H1 (cell line): Measurements from ENCODE around the gene ITPK1. TPM values are rescaled to one million over a fixed set of nuclear protein-coding genes. Genes with fewer than 3 reads are reported as not detected.
A peak's percentile ranks its signal among the peaks of the same experiment; 100 is the strongest.

Source experiments
- CTCF ChIA-PET: fragments of 300-600 bp; sonication (Branson Sonifier 250); formaldehyde crosslinking; loops from one replicate; lab custom pipeline; 2021; ENCODE audit not compliant: partially characterized antibody; lab: Charles Lee
- POLR2A ChIA-PET: fragments of 300-600 bp; sonication (Branson Sonifier 250); formaldehyde crosslinking; loops from one replicate; lab custom pipeline; 2021; ENCODE audit warnings: inconsistent platforms; ENCODE audit not compliant: partially characterized antibody; lab: Charles Lee
- DNase-seq, 2 experiments: peaks; one replicate each; pipeline versions ENCODE4 v3.0.0 to v3.0.0-alpha.2; 2010 to 2022; ENCODE audit warnings: low spot score in 2 of 2, low read depth in 1 of 2, mixed read lengths in 1 of 2
- FAIRE-seq: peaks from 2 replicates; lab custom pipeline; 2011; peaks lifted over from hg19 to GRCh38; lab: Jason Lieb, UNC
- H2AFZ ChIP-seq: 2 replicates; pipeline ENCODE4 v1.8.1; 2012; ENCODE audit warnings: low read length, inconsistent platforms
- H2AK5ac ChIP-seq: 2 replicates; pipeline ENCODE4 v1.6.1; 2013; ENCODE audit warnings: low read depth, low read length
- H2BK120ac ChIP-seq: replicated peaks from 2 replicates; pipeline ENCODE3; 2013; ENCODE audit warnings: low read depth, low read length, inconsistent platforms
- H2BK12ac ChIP-seq: 2 replicates; pipeline ENCODE4 v1.6.1; 2013; ENCODE audit warnings: low read depth, low read length
- H2BK15ac ChIP-seq: 2 replicates; pipeline ENCODE4 v1.6.1; 2013; ENCODE audit warnings: low read length
- H2BK20ac ChIP-seq: 2 replicates; pipeline ENCODE4 v1.6.1; 2013; ENCODE audit warnings: low read length
- H2BK5ac ChIP-seq: 2 replicates; pipeline ENCODE4 v1.6.1; 2013; ENCODE audit warnings: low read depth, low read length
- H3K14ac ChIP-seq: 2 replicates; pipeline ENCODE4 v1.6.1; 2013; ENCODE audit warnings: inconsistent platforms; ENCODE audit not compliant: insufficient read length
- H3K18ac ChIP-seq: 2 replicates; pipeline ENCODE4 v1.6.1; 2013; ENCODE audit warnings: low read length; ENCODE audit errors: extremely low read depth
- H3K23ac ChIP-seq: 2 replicates; pipeline ENCODE4 v1.6.1; 2013; ENCODE audit warnings: inconsistent platforms; ENCODE audit not compliant: insufficient read length
- H3K23me2 ChIP-seq: 2 replicates; pipeline ENCODE4 v1.6.1; 2013; ENCODE audit warnings: low read depth, low read length
- H3K27ac ChIP-seq: 2 replicates; pipeline ENCODE4 v1.6.1; 2011; ENCODE audit warnings: low read depth, low read length, inconsistent platforms
- H3K27me3 ChIP-seq, 4 experiments: replicated peaks in 1 of 4; 1 replicate in 1 of 4; 2 replicates in 3 of 4; pipeline versions ENCODE4 v1.6.1 to v1.8.1; 2011 to 2013; ENCODE audit warnings: low read length in 3 of 4, mild to moderate bottlenecking in 3 of 4, inconsistent platforms in 2 of 4, mixed read lengths in 2 of 4, moderate library complexity in 1 of 4; ENCODE audit not compliant: control insufficient read depth in 3 of 4, insufficient read depth in 3 of 4; ENCODE audit errors: extremely low read depth in 1 of 4
- H3K36me3 ChIP-seq, 4 experiments: 2 replicates each; pipeline versions ENCODE4 v1.6.1 to v1.8.1; 2011 to 2013; ENCODE audit warnings: mild to moderate bottlenecking in 4 of 4, low read length in 3 of 4, moderate library complexity in 2 of 4, control low read depth in 1 of 4, inconsistent platforms in 1 of 4; ENCODE audit not compliant: insufficient read depth in 4 of 4, control insufficient read depth in 2 of 4
- H3K4ac ChIP-seq: replicated peaks from 2 replicates; pipeline ENCODE3; 2013; ENCODE audit warnings: low read length, low read depth, mixed read lengths, inconsistent platforms; ENCODE audit not compliant: insufficient read length
- H3K4me1 ChIP-seq, 4 experiments: replicated peaks in 1 of 4; 1 replicate in 1 of 4; 2 replicates in 3 of 4; pipeline versions ENCODE4 v1.6.1 to v1.8.1; 2011 to 2013; ENCODE audit warnings: low read length in 3 of 4, inconsistent platforms in 2 of 4, mixed read lengths in 1 of 4; ENCODE audit not compliant: insufficient read depth in 4 of 4, control insufficient read depth in 3 of 4
- H3K4me2 ChIP-seq, 2 experiments: 2 replicates each; pipeline versions ENCODE4 v1.6.1 to v1.8.1; 2011 to 2013; ENCODE audit warnings: low read depth in 2 of 2, low read length in 2 of 2, control low read depth in 1 of 2, inconsistent platforms in 1 of 2, mild to moderate bottlenecking in 1 of 2; ENCODE audit not compliant: insufficient read depth in 1 of 2
- H3K4me3 ChIP-seq, 4 experiments: fragments of 200-600, 300-600 bp in 1 of 4; sonication (generic), shearing (Covaris generic), sonication (Bioruptor Twin) in 1 of 4; 2 replicates each; pipeline versions ENCODE4 v1.5.1 to v1.8.1; 2011 to 2016; ENCODE audit warnings: low read length in 4 of 4, low read depth in 3 of 4, control low read depth in 2 of 4, inconsistent platforms in 2 of 4, mild to moderate bottlenecking in 2 of 4, mixed read lengths in 1 of 4, moderate library complexity in 1 of 4; ENCODE audit not compliant: insufficient read depth in 2 of 4; ENCODE audit errors: extremely low read depth in 1 of 4
- H3K56ac ChIP-seq: replicated peaks from 2 replicates; pipeline ENCODE3; 2013; ENCODE audit warnings: low read depth, mild to moderate bottlenecking, mixed read lengths, low read length, inconsistent platforms; ENCODE audit not compliant: insufficient read length
- H3K79me1 ChIP-seq: 2 replicates; pipeline ENCODE4 v1.6.1; 2013; ENCODE audit warnings: low read depth, low read length, control low read depth
- H3K79me2 ChIP-seq, 2 experiments: 2 replicates each; pipeline versions ENCODE4 v1.6.1 to v1.8.1; 2012 to 2013; ENCODE audit warnings: low read length in 2 of 2, mild to moderate bottlenecking in 2 of 2, inconsistent platforms in 1 of 2; ENCODE audit not compliant: insufficient read depth in 2 of 2, control insufficient read depth in 1 of 2
- H3K9ac ChIP-seq, 4 experiments: replicated peaks in 1 of 4; 1 replicate in 1 of 4; 2 replicates in 3 of 4; pipeline versions ENCODE4 v1.6.1 to v1.8.1; 2011 to 2013; ENCODE audit warnings: low read depth in 3 of 4, low read length in 3 of 4, control low read depth in 2 of 4, mild to moderate bottlenecking in 2 of 4, moderate library complexity in 2 of 4, inconsistent platforms in 1 of 4; ENCODE audit errors: extremely low read depth in 1 of 4
- H3K9me3 ChIP-seq, 2 experiments: 2 replicates each; pipeline versions ENCODE4 v1.6.1 to v1.8.1; 2012 to 2013; ENCODE audit warnings: mild to moderate bottlenecking in 2 of 2, moderate library complexity in 2 of 2, control low read depth in 1 of 2, inconsistent platforms in 1 of 2, low read depth in 1 of 2, low read length in 1 of 2, mixed read lengths in 1 of 2; ENCODE audit not compliant: insufficient read depth in 2 of 2
- H4K20me1 ChIP-seq, 2 experiments: replicated peaks in 1 of 2; 2 replicates each; pipeline versions ENCODE3 to v1.8.1; 2011 to 2013; ENCODE audit warnings: inconsistent platforms in 2 of 2, low read length in 2 of 2, mild to moderate bottlenecking in 1 of 2; ENCODE audit not compliant: insufficient read depth in 2 of 2, control insufficient read depth in 1 of 2
- H4K5ac ChIP-seq: 2 replicates; pipeline ENCODE4 v1.6.1; 2013; ENCODE audit warnings: low read length, low read depth, mixed read lengths, inconsistent platforms; ENCODE audit not compliant: insufficient read length
- H4K8ac ChIP-seq: 2 replicates; pipeline ENCODE4 v1.8.0; 2013; ENCODE audit warnings: mild to moderate bottlenecking, moderate library complexity, low read length, inconsistent platforms; ENCODE audit not compliant: insufficient read depth; ENCODE audit errors: extremely low read depth
- H4K91ac ChIP-seq: replicated peaks from 2 replicates; pipeline ENCODE3; 2013; ENCODE audit warnings: low read length, mixed read lengths, inconsistent platforms; ENCODE audit not compliant: insufficient read length
- BRCA1 ChIP-seq: IDR thresholded peaks from 2 replicates; pipeline ENCODE4 v1.6.1; 2012; ENCODE audit warnings: low read depth, low read length, improper control_type of control experiment
- CBX5 ChIP-seq: fragments of 300-800, 300-1000 bp; sonication (generic); IDR thresholded peaks from 2 replicates; pipeline ENCODE4 v1.7.1; 2016; ENCODE audit warnings: antibody characterized with exemption, low read length, low read depth
- CEBPB ChIP-seq: IDR thresholded peaks from 2 replicates; pipeline ENCODE4 v1.6.1; 2012; ENCODE audit warnings: low read depth, low read length
- POLR2AphosphoS5 ChIP-seq: IDR thresholded peaks from 2 replicates; pipeline ENCODE4 v1.6.1; 2011; ENCODE audit warnings: low read depth, low read length
- TAF7 ChIP-seq: optimal IDR thresholded peaks from 2 replicates; pipeline ENCODE3; 2011; ENCODE audit warnings: low read depth, mild to moderate bottlenecking, inconsistent platforms, low read length, moderate library complexity, borderline replicate concordance
- WGBS, 2 experiments: shearing (Covaris generic) in 1 of 2; methylation state at CpG; one replicate each; pipeline versions ENCODE4 v1.1.6 to v1.1.7; 2013 to 2015; ENCODE audit warnings: low lambda C conversion rate in 2 of 2, mixed read lengths in 2 of 2, inconsistent platforms in 1 of 2, low coverage in 1 of 2, missing lambda C conversion rate in 1 of 2; ENCODE audit not compliant: insufficient replicate concordance in 2 of 2, insufficient coverage in 1 of 2, insufficient read length in 1 of 2; ENCODE audit errors: extremely low coverage in 1 of 2, missing lambda C conversion rate in 1 of 2; 5-methylcytosine and 5-hydroxymethylcytosine counted together
- polyA plus RNA-seq, 7 experiments: library from polyadenylated mRNA; depleted of rRNA in 3 of 7; stranded (reverse) in 5 of 7; unstranded in 2 of 7; fragments of >200 nt in 5 of 7; fragments of 200-250 nt in 2 of 7; gene quantifications; 1 replicate in 5 of 7; 2 replicates in 1 of 7; 4 replicates in 1 of 7; pipeline versions ENCODE4 v1.2.1 to v1.2.3, GENCODE V29; 2011 to 2013; ENCODE audit warnings: missing spikeins in 2 of 7, mixed read lengths in 2 of 7
- total RNA-seq: library from RNA; stranded (reverse); fragmentation: NEBNext Ultra II Directional; extraction: Animal tissue kit (Norgen Biotek cat#: 25700); gene quantifications from 2 replicates; pipeline ENCODE4 v1.2.1, GENCODE V29; 2021
- TF ChIP-seq, protein P1 (sequence below), 3 experiments: IDR thresholded peaks; 1 replicate in 2 of 3; 2 replicates in 1 of 3; pipeline versions ENCODE4 v1.5.1 to v1.6.1; 2011; ENCODE audit warnings: low read length in 3 of 3, mild to moderate bottlenecking in 3 of 3, inconsistent platforms in 2 of 3, low read depth in 1 of 3, moderate library complexity in 1 of 3; ENCODE audit not compliant: insufficient read depth in 1 of 3; ENCODE audit errors: control extremely low read depth in 1 of 3
- TF ChIP-seq, protein P2 (sequence below): IDR thresholded peaks from 2 replicates; pipeline ENCODE4 v1.6.1; 2012; ENCODE audit warnings: low read length, inconsistent platforms

Gene ITPK1
- total and polyA plus RNA-seq, 2 of the 8 experiments (the other 6 are each of a cell fraction or from before 2014, with no cell fraction given): 108 to 143 TPM

DNA sequence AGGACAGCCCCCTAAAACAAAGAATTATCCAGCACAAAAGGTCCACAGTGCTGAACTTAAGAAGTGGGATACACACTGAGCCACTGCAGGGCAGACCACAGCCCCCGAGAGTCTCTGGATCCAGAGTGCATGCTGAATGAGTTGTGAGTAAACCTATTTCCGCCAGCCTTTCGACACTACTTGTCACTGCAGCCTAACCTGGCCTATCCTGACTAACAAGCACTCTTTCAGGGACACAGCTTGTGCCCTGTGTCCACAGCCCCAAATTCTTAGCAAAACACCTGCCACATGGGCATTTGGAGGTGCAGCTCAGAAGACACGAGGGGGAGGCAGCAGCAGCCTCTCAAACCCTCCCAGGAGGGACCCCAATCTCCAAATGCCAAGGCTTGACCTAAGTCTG lies 31.3 kb downstream of the ITPK1 start:
- Histone ChIP-seq H4K20me1 (peaks cover 27% of the 10 kb centered on the region in 2 experiments), H3K79me2 (peaks cover 0 to 95% of the 10 kb centered on the region in 2 experiments; a peak in 3 of 4 replicates), H3K27ac (no peak overlapping the region), H2BK5ac (no peak overlapping the region), H4K5ac (no peak overlapping the region), H4K91ac (no peak overlapping the region), H3K23ac (no peak overlapping the region), H3K9me3 (peaks cover 0 to 6% of the 10 kb centered on the region in 2 experiments; a peak in 2 of 4 replicates), H3K4me3 (no peak overlapping the region), H2BK20ac (0 out of 2 replicates have a peak overlapping the region, but pooled peaks have one; percentile 72), H3K4ac (no peak overlapping the region), H3K18ac (no peak overlapping the region), H3K79me1 (peaks cover 34% of the 10 kb centered on the region; the same call in 1 of the 2 replicates), H3K36me3 (no peaks in the 10 kb centered on the region; a peak in 1 of 8 replicates), H3K14ac (no peak overlapping the region), H4K8ac (no peak overlapping the region), H2AK5ac (no peak overlapping the region), H3K27me3 (no peaks in the 10 kb centered on the region), H2BK120ac (no peak overlapping the region), H3K56ac (no peak overlapping the region), H3K9ac (no peak overlapping the region), H2BK15ac (no peak overlapping the region), H2BK12ac (no peak overlapping the region), H2AFZ (no peak overlapping the region), H3K4me2 (no peak overlapping the region), H3K4me1 (peaks cover 0 to 14% (median 10%) of the 10 kb centered on the region in 4 experiments; a peak in 6 of 7 replicates), H3K23me2 (no peaks in the 10 kb centered on the region)
- FAIRE-seq (no peak), DNase-seq (no peak)
- TF ChIP-seq POLR2AphosphoS5 (no peak), CEBPB (no peak), BRCA1 (no peak), CBX5 (no peak), TAF7 (no peak)
- TF ChIP-seq, protein P1, sequence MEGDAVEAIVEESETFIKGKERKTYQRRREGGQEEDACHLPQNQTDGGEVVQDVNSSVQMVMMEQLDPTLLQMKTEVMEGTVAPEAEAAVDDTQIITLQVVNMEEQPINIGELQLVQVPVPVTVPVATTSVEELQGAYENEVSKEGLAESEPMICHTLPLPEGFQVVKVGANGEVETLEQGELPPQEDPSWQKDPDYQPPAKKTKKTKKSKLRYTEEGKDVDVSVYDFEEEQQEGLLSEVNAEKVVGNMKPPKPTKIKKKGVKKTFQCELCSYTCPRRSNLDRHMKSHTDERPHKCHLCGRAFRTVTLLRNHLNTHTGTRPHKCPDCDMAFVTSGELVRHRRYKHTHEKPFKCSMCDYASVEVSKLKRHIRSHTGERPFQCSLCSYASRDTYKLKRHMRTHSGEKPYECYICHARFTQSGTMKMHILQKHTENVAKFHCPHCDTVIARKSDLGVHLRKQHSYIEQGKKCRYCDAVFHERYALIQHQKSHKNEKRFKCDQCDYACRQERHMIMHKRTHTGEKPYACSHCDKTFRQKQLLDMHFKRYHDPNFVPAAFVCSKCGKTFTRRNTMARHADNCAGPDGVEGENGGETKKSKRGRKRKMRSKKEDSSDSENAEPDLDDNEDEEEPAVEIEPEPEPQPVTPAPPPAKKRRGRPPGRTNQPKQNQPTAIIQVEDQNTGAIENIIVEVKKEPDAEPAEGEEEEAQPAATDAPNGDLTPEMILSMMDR (IDR thresholded peaks at IDR 0.05; ENCODE audit: control extremely low read depth in 1 of 3, insufficient read depth in 1 of 3, low read depth in 1 of 3, low read length in 3 of 3): no peak
- TF ChIP-seq, protein P2, sequence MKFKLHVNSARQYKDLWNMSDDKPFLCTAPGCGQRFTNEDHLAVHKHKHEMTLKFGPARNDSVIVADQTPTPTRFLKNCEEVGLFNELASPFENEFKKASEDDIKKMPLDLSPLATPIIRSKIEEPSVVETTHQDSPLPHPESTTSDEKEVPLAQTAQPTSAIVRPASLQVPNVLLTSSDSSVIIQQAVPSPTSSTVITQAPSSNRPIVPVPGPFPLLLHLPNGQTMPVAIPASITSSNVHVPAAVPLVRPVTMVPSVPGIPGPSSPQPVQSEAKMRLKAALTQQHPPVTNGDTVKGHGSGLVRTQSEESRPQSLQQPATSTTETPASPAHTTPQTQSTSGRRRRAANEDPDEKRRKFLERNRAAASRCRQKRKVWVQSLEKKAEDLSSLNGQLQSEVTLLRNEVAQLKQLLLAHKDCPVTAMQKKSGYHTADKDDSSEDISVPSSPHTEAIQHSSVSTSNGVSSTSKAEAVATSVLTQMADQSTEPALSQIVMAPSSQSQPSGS: no peak
- 90% methylated on average over 4 of the region's 4 CpGs; no CpG with 5 or more reads in 1 of the 2 experiments for WGBS, 2 experiments
- POLR2A ChIA-PET: no interaction called here
- CTCF ChIA-PET: interaction anchor here (0.8 to 2.0 kb wide), 4 partner anchors 13 to 111 kb away, joined by 3 to 5 read pairs (median 4); no protein-coding TSS in a partner anchor
